Neural crest cell (in vitro differentiated cells): ENCODE data around the gene C1QTNF4. TPM values are rescaled to one million over a fixed set of nuclear protein-coding genes. Genes with fewer than 3 reads are reported as not detected.
A peak's percentile ranks its signal among the peaks of the same experiment; 100 is the strongest.
"Not testable (repeated sequence)": the region's sequence is repeated elsewhere in the genome, so short reads cannot be mapped to it uniquely, and the experiment has no call there.

ENCODE experiments used
- DNase-seq: peaks from one replicate; pipeline ENCODE4 v3.0.0; 2021; ENCODE audit warnings: low read depth, mixed read lengths, low spot score
- H3K27ac Mint-ChIP-seq: one replicate; pipeline ENCODE4 v1.8.0; 2021; ENCODE audit warnings: mild to moderate bottlenecking, mixed read lengths; ENCODE audit not compliant: unreplicated experiment
- H3K27me3 Mint-ChIP-seq: 2 replicates; pipeline ENCODE4 v1.8.0; 2021; ENCODE audit warnings: low read depth, mild to moderate bottlenecking, mixed read lengths
- H3K36me3 Mint-ChIP-seq: 2 replicates; pipeline ENCODE4 v1.8.0; 2021; ENCODE audit warnings: low read depth, mild to moderate bottlenecking, mixed read lengths
- H3K4me1 Mint-ChIP-seq: 2 replicates; pipeline ENCODE4 v1.8.0; 2021; ENCODE audit warnings: mixed read lengths
- H3K4me3 Mint-ChIP-seq: one replicate; pipeline ENCODE4 v1.8.0; 2021; ENCODE audit warnings: mild to moderate bottlenecking, mixed read lengths
- H3K9me3 Mint-ChIP-seq: 2 replicates; pipeline ENCODE4 v1.8.0; 2021; ENCODE audit warnings: mixed read lengths
- total RNA-seq: library from RNA; stranded (reverse); gene quantifications from 2 replicates; pipeline ENCODE4 v1.2.1, GENCODE V29; 2021
- TF ChIP-seq, protein P1 (sequence below): fragments of 200-600 bp; sonication (generic); conservative IDR thresholded peaks from 2 replicates; pipeline ENCODE4 v1.5.0; 2021; ENCODE audit warnings: antibody characterized with exemption, mild to moderate bottlenecking

The C1QTNF4 gene
- total RNA-seq, 1 donor from 2014 or later, result 18.9 TPM

DNA sequence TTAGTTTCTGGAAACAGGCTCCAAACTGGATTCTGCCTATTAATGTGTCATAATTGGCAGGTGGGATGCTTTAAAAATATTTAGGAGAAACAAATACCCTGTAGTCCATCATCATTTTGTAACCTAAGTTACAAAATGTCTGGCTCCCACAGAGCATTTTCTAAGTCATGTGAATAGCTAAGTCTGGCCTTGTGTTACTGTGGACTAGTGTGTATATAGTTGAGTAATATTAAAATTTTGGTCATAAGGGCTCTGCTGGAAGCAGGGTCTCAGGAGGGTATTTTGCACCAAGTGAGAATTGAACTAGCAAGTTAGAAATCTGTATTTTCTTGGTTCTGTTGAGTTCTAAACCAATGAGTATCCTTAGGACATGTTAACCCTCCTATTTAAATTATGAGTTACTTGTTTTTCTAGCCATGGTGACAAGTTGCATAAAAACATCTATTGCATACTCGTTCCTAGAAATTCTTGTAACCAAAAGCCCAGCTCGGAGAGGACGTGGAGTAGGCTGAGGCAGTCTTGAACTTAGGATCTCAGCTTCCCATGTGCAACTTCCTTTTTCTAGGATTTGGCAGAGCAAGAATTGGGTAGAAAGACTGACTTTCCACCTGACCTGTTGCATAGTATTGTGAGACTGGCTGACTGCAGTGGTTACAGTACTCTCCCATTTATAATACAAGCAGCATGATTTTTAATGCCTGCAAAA, 23.4 kb downstream of the C1QTNF4 start:
- H3K4me1 Mint-ChIP-seq, result peaks cover 11% of the 10 kb centered on the region
- peaks cover 7% of the 10 kb centered on the region for H3K36me3 Mint-ChIP-seq

DNA sequence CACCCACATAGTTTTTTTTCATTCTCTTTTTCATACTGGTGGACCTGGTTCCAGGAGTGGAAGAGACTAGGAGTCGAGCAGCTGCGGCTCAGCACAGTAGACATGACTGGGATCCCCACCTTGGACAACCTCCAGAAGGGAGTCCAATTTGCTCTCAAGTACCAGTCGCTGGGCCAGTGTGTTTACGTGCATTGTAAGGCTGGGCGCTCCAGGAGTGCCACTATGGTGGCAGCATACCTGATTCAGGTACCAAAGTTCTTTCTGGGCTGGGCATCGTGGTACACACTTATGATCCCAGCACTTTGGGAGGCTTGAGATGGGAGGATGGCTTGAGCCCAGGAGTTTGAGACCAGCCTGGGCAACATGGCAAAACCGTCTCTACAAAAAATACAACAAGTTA, 24.6 kb downstream of the C1QTNF4 start:
- DNase-seq, result no peak
- Mint-ChIP-seq H3K27ac (no peak overlapping the region), H3K36me3 (peaks cover 7% of the 10 kb centered on the region), H3K27me3 (no peaks in the 10 kb centered on the region), H3K4me1 (peaks cover 11% of the 10 kb centered on the region), H3K9me3 (no peaks in the 10 kb centered on the region), H3K4me3 (peak overlapping the region; percentile 31)
- TF ChIP-seq, protein P1, sequence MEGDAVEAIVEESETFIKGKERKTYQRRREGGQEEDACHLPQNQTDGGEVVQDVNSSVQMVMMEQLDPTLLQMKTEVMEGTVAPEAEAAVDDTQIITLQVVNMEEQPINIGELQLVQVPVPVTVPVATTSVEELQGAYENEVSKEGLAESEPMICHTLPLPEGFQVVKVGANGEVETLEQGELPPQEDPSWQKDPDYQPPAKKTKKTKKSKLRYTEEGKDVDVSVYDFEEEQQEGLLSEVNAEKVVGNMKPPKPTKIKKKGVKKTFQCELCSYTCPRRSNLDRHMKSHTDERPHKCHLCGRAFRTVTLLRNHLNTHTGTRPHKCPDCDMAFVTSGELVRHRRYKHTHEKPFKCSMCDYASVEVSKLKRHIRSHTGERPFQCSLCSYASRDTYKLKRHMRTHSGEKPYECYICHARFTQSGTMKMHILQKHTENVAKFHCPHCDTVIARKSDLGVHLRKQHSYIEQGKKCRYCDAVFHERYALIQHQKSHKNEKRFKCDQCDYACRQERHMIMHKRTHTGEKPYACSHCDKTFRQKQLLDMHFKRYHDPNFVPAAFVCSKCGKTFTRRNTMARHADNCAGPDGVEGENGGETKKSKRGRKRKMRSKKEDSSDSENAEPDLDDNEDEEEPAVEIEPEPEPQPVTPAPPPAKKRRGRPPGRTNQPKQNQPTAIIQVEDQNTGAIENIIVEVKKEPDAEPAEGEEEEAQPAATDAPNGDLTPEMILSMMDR, result no peak

More for the DNA sequence above, 23.4 kb downstream of the C1QTNF4 start:
- Mint-ChIP-seq H3K27ac (no peak overlapping the region), H3K4me3 (peak overlapping the region; percentile 33), H3K9me3 (no peaks in the 10 kb centered on the region), H3K27me3 (no peaks in the 10 kb centered on the region)
- DNase-seq, result no peak
- TF ChIP-seq, protein P1, result no peak

GRCh38 chr11:47566149-47566698, 28.0 kb downstream of the C1QTNF4 start:
- H3K27ac Mint-ChIP-seq, result peak overlapping the region; percentile 12
- H3K9me3 Mint-ChIP-seq, result no peaks in the 10 kb centered on the region
- H3K27me3 Mint-ChIP-seq, result no peaks in the 10 kb centered on the region
- TF ChIP-seq, protein P1, result no peak
- DNase-seq, result no peak
- peaks cover under 1% of the 10 kb centered on the region for H3K36me3 Mint-ChIP-seq
- peaks cover 11% of the 10 kb centered on the region for H3K4me1 Mint-ChIP-seq
- H3K4me3 Mint-ChIP-seq, result peak overlapping the region; percentile 87

GRCh38 chr11:47565340-47566148, 28.7 kb downstream of the C1QTNF4 start, which contains the start of gene PTPMT1:
PTPMT1 (plus strand) TSS chr11:47565599; CDS start chr11:47565623, 24 bp downstream.
- Mint-ChIP-seq H3K27me3 (no peaks in the 10 kb centered on the region), H3K4me3 (peak within 1 kb of the TSS; percentile 87), H3K27ac (peak within 1 kb of the TSS; percentile 75), H3K9me3 (no peaks in the 10 kb centered on the region), H3K4me1 (peaks cover 11% of the 10 kb centered on the region), H3K36me3 (no peaks in the 10 kb centered on the region)
- DNase-seq, result peak; percentile 55
- TF ChIP-seq, protein P1, result no peak

DNA sequence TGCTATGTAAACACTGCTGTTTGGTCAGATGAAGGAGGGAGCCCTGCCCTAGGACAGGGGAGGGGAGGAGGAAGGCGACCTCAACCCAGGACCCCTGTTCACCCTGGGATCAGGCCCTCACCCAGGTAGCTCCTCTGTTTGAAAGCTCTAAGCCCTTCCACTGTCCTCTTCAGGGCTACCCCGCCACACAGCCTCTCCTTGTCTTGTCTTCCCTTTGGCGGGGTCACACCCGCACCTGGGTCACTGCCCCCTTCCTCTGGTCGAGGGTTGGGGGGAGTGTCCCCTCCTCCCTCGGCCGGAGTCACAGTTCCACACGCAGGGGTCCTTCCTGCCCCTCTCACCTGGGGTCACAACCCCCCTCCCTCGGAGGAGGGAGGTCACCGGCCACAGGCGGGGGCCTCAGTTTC, 29.3 kb downstream of the C1QTNF4 start:
- TF ChIP-seq, protein P1, result no peak
- DNase-seq, result no peak
- H3K36me3 Mint-ChIP-seq, result no peaks in the 10 kb centered on the region
- peak overlapping the region; percentile 73 for H3K4me3 Mint-ChIP-seq
- peaks cover 11% of the 10 kb centered on the region for H3K4me1 Mint-ChIP-seq
- H3K9me3 Mint-ChIP-seq, result no peaks in the 10 kb centered on the region
- no peaks in the 10 kb centered on the region for H3K27me3 Mint-ChIP-seq
- peak overlapping the region; percentile 57 for H3K27ac Mint-ChIP-seq

GRCh38 chr11:47564366-47564765, 29.8 kb downstream of the C1QTNF4 start:
- Mint-ChIP-seq H3K4me3 (peak overlapping the region; percentile 15), H3K4me1 (peaks cover 11% of the 10 kb centered on the region)
- H3K9me3 Mint-ChIP-seq, DNase-seq, H3K27me3 Mint-ChIP-seq, H3K36me3 Mint-ChIP-seq, H3K27ac Mint-ChIP-seq: not testable (repeated sequence)

GRCh38 chr11:47562393-47562792, 31.8 kb downstream of the C1QTNF4 start:
- H3K9me3 Mint-ChIP-seq, H3K27me3 Mint-ChIP-seq, DNase-seq, H3K27ac Mint-ChIP-seq, H3K36me3 Mint-ChIP-seq: not testable (repeated sequence)
- Mint-ChIP-seq H3K4me3 (peak overlapping the region; percentile 56), H3K4me1 (peaks cover 11% of the 10 kb centered on the region)
